GM19463 (cell line): ENCODE results near the gene IAH1.
"Not testable (repeated sequence)": the region's sequence is repeated elsewhere in the genome, so short reads cannot be mapped to it uniquely, and the experiment has no call there.

Experiments
- ATAC-seq: cut with Tn5 transposase; IDR thresholded peaks from one replicate; pipeline ENCODE4 v1.9.1; 2021; ENCODE audit warnings: mild to moderate bottlenecking, moderate library complexity; ENCODE audit not compliant: unreplicated experiment

The IAH1 gene

DNA sequence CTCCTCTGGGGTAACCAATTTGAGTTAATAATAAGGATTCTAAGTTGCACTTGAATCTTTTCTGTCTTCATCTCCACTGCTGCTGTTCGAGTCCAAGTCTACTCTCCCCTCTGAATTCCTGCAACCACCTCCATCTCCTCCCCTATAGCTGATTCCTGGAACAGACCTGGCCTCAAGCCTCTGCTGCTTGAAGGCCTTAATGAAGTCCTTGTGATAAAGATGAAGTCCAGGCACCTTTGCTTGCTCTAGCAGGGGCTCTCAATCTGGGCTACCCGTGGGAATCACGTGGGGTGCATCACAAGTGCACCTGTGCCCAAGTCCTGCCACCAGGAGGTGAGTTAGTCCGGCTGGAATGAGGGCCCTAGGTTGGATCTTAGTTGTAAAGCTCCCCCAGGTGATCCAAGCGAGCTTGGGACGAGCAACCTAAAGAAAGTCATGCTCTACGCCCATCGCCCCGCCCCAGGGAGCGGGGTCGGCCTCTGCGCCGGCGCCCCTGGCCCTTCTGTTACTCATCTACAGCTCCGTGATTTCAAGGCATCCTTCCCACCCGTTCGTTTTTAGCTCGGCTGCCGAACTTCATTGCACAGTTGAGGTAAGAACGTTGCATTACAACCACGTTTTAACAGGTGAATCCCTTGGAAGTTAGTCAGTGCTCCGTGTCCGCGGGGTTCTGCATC is 905 bp upstream of the IAH1 start:
- ATAC-seq = no peak

DNA sequence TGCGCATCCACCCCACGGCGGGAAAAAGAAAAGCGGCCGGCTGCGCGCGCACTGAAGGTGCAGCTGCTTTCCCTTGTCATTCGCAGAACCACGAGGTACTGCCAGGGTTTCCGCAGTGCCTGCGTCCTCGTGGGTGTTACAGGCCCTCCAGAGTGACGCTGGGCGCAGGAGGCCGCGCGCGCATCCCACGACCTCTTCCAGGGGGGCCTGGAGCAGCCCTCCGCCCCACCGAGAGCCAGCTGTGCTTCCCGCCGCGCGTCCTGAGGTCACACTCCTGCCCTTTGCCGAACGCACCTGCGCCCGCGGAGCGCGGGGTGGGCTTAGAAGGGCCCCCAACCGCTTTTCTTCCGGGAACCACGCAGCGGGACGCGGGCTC is 378 bp upstream of the IAH1 start:
- ATAC-seq = peak; percentile 8

DNA sequence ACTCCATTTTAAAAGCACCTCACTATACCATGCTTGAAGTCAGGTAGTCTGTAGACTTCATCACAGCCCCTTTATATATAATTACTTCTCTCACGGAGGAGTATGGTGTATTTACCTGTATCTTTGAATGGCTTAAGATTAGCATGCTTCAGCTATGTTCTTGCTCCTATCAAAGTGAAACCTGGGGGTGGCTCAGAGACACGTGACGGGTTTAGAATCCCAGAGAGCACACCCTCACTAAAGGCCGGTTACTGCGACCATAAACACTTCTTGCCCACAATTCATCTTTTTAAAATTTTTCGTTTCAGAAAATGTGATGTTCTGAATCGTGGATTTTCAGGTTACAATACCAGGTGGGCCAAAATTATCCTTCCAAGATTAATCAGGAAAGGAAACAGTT is 3.6 kb downstream of the IAH1 start:
- no peak for ATAC-seq

DNA sequence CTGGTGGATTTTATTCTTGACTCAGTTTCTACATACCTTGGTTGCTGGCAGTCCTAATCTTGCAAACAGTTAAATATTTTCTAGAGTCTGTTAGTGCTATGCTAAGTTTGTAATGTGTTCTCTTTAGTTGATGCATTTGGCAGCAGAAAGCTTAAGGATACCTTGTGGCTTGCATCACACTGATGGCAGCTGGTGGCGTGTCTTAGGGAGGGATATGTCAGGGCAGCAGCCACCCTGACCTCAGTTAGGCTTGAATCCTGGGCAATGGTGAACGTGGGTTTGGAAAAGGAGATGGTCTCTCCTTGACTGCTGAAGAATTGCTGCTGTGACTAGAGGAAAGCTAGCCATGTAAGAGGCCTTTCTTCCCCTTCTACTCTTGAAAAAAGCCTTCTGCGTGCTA is 4.2 kb downstream of the IAH1 start:
- no peak for ATAC-seq

DNA sequence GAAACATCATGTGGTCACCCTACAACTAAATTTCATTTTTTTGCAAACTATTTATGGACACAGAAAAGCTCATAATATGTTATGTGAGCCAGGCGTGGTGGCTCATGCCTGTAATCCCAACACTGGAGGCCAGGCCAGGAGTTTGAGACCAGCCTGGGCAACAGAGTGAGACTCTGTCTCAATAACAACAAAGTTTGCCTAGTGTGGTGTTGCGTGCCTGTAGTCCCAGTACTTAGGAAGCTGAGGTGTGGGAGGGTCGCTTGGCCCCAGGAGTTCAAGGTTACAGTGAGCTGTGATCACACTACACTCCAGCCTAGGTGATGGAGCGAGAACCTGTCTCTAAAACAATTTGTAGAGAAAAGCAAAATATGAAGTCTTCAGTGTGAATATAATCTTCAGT is 5.8 kb downstream of the IAH1 start:
- ATAC-seq = no peak

DNA sequence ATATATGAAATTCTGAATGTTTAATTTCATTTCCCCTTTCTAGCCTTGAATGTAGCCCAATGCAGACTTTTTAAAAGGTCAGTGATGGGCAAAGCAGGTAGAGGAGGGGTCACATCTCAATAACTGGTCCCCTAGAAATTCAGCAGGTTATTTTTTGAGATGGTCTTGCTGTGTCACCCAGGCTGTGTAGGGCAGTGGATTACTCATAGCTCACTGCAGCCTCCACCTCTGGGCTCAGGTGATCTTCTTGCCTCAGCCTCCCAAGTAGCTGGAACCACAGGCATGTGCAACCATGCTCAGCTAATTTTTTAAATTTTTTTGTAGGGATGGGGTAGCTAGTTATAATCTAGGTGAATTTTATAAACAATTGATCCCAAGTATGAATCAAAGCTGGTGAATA is 8.8 kb downstream of the IAH1 start:
- no peak for ATAC-seq

DNA sequence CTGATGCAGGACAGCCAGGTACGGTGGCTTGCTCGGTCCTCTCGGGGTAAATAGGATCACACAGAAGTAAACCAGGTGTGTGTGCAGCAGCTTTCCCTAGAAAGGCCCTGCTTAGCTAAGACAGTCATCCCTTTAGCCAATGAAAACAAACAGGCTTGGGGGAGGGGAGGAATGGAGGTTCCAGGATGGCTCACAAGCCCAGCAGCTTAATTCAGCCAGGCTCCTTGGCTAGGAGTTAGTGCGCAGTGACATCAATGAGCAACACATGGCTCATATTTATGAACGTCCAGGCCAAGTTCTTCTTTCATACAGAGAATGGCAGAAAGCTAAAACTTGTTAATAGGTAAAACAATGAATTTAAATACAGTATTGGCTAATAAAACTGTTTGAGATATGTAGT is 10.2 kb downstream of the IAH1 start:
- ATAC-seq = no peak

DNA sequence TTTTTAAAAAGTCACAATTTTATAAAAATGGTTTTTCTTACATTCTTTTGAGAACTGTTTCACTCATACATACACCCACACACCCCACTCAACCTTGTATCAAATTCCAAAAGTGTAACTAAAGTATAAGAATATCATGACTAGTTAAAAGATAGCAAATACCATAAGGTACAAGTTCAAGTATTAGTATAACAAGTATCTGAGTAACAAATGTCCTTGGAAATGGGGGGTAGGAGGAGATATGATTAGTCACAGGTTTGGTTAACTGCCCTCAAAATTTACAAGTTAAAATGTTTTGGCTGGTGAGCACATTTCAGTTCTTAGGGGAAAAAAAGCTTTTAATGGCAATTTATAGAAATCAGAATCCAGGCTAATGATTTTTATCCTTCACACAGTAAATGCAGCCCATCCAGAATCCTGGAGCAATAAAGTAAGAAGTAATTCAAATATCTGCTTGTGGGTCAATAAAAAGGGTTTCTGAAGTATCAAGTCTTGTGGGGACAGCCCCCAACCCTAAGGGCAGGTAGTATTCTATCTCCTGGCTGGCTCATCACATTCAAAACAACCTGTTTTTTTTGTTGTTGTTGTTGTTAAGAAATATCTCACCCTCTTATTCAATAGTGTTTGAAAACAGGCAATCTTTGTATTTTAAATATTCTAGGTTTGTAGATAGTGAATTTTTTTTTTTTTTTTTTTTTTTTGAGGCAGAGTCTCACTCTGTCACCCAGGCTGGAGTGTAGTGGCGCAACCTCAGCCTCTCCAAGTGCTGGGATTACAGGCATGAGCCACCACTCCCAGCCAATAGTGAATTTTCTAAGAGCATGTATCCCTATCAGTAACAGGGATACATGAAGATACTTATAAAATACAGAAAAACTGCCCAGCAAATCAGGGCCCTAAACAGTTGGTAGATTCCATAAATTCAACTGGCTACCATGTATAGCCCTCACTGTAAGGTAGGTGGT is 14.5 kb downstream of the IAH1 start:
- ATAC-seq = no peak

DNA sequence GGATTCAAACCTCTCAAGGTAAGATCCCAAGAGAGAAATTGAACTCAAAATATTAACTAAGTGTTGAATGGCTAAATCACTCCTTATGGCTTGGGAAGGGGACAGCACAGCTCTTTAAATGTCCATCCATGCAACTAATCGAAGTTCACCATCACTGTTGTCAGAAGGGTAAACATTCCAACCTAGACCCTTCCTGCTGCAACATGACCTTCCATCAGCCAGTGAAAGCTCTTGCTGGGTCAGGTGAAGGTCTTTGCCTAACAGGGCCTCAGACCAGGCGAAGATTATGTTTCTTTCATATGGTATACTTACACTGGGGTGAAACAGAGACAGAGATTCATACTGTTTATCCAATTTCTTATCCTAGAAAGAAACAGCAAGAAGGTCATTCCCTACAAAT is 16.4 kb downstream of the IAH1 start:
- ATAC-seq = no peak

DNA sequence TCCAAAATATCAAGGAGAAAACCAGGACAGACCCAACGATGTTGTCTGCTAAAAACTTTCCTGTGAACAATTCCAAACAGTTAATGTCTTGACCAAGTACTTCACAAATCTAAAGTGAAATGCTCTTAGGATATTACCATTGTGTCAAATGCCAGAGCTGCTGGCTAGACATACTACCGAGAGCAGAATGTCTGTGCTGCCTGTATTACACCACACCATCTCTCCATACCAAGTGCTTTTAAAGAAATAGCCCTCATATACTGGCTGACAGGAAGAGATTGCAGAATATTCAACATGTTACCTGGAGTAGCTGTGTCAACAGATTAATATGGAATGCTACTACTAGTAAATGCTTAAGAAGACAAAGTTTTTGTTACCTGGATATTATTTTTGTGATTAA is 18.6 kb downstream of the IAH1 start:
- no peak for ATAC-seq

DNA sequence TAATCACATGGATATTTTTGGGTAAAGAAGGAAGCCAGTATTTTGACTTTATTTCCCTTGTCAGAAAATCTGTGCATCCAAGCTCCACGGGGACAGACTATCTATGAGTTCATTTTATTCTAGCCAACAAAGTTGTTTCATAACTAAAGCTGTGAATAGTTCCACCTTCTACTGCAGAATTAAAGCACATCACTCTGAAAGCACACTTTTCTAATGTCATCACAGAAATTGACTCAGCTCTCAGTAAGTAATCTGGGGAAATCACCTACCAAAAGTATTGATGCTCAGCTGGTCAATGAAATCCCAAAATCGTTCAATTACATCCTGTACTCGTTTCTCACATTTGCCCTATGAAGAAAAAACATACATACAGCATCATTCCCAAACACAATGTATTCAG is 19.1 kb downstream of the IAH1 start:
- no peak for ATAC-seq

DNA sequence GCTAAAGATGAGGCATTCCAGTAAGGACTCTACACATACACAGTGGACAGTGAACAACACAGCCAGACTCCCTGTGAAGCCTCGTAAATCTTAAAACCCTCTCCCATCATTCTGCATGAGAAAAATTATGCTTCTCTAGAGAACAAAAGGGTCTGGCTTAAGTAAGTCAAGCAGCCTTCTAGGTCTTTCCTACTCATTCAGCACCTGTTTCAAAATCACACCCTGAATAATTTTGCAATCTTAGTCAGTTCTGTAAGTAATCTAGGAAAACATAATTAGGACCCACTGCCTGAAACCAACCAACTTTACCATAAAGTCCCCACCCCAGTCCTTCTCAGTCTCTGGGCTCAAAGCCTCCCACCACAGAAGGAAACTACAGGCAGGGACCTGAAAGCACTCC is 19.7 kb downstream of the IAH1 start:
- no peak for ATAC-seq

DNA sequence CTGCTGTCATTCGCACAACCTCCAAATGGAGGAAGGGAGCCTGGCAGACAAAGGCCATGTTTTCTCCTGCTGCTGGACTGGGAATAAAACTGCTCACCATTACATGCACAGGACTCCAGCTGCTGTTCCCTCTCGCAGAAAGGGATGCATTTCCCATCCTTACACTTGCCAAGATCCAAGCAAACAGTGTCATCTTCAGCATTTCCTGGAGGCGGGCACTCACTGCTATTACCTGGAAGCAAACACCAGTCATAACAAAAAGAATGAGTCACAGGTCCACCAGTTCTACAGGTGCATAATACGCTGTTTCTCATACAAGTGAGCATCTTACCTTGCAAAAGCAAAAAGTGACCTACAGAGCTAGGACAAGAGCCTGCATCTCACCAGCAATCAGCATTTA is 22.7 kb downstream of the IAH1 start:
- ATAC-seq = no peak

DNA sequence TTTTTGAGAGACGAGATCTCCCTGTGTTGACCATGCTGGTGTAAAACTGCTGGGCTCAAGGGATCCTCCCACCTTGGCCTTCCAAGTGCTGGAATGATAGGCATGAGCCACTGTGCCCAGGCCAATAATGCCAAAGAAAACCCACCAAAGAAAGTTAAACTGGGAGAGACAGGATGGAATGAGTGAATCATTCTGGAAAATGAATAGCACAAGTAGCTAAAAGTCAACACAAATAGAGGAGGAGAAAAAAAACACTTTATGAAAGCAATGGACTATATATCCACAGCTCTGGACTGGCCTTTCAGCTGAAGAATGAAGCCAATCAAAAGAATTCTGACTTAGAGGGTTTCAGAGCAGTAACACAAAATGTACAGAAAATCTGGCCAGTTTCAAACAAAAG is 23.9 kb downstream of the IAH1 start:
- ATAC-seq = no peak

DNA sequence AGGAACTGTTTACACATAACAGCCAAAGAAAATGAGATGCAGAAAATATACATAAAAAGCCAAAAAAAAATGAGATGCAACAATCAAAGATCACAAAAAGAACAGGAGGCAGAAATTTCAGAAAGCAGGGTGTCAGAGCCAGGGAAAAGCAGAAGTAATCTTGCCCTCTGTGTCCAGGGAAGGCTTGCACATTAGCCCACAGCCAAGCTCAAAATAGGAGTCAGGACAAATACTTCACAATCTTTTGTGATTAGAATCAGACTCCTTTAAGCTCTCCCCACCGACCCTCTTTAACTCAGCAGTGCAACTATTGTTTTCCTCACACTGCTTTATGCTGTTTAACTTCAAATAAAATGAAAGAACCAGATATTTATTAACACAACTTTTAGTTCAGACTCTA is 34.6 kb downstream of the IAH1 start:
- ATAC-seq = no peak

DNA sequence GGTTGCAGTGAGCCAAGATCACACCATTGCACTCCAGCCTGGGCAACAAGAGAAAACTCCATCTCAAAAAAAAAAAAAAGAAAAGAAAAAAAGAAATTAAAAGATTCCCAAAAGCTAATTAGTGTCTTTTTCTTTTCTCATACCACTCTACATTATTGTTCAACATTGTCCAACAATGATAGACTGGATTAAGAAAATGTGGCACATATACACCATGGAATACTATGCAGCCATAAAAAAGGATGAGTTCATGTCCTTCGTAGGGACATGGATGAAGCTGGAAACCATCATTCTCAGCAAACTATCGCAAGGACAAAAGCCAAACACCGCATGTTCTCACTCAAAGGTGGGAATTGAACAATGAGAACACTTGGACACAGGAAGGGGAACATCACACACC is 39.6 kb downstream of the IAH1 start:
- not testable (repeated sequence) for ATAC-seq

DNA sequence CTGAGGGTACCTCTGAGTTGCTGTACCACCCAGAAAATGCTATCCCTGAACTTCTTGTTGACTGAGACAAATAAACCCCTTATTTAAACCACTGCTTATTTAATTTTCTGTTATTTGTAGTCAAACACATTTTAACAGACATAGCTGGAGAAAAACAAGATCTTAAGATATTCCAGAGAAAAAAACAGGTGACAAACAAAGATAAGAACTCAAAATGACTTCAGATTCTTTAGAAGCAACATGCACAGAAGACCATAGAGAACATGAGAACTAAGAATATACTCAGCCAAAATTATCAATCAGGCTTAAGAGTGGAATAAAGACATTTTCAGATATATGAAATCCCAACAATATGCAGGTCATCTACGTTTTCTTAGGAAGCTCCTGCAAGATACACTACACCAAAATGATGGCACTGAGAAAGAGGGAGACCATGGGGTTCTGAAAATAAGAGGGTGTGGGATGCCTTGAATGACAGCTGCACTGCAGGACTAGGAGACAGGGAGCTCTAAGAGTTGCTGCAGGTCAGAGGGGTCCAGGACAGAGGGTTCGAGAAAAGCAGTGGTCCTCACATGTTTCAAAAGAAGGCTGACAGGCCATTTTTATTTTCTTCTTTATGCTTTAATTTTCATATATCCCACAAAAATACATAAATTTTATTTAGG is 42.9 kb downstream of the IAH1 start:
- no peak for ATAC-seq

DNA sequence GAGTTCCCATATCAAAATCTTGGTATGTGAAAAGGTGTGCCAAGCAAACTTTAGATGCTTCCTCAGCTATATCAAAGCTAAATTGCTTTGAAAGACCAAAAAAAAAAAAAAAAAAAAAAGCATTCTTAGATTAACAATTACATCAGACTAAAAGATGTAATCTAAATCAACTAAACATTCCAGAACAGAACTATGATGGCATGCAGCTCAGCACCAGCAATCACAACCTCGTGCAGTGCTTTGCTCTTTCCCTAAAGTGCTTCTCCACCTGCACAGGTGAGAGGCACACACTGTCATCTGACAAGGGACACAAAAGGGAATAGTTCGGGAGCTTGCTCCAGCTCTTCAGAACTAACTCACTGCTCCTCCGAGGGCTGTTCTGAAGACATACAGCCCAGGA is 43.8 kb downstream of the IAH1 start:
- ATAC-seq = no peak

DNA sequence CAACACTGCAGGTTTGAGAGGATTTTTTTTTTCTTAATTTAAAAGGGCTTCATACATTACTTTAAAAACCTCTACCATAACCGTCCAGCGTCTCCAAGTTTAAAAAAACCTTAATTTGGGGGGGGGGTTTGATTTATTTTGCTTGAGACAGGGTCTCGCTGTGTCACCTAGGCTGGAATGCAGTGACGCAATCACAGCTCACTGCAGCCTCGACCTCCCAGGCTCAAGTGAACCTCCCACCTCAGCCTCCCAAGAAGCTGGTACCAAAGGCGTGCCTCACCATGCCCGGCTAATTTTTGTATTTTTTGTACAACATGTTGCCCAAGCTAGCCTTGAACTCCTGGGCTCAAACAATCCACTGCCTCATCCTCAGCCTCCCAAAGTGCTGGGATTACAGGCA is 44.4 kb downstream of the IAH1 start:
- ATAC-seq = no peak

DNA sequence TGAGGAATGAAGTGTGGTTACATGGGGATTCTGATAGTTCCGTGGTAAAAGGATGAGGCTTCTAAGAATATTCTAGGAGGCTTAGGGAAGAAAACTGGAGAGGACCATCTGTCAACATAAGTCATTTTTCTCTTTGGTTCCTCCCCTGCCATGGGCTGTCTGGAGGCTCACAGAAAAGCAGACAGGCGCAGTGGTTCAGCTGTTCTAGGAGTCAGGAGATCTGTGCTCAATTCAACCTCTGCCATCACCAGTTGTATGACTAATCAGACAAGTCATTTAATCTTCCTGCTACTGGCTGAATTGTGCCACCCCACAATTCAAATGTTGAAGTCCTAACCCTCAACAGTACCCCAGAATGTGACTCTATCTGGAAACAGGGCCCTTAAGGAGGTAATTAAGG is 44.9 kb downstream of the IAH1 start:
- no peak for ATAC-seq

DNA sequence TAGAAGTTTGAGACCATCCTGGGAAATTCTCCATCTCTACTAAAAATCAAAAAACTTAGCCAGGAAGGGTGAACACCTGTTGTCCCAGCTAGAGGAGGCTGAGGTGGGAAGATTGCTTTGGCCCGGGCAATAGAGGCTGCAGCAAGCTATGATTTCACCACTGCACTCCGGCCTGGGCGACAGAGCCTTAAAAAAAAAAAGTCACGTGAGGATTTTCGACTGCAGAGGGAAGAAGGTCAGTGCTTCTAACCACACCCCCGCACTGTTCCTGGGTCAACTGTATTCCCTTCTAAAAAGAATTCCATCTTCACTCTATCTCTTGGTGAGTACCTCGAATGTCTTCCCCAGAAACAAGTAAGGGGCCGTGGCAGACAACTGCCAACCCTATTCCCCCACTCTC is 49.9 kb downstream of the IAH1 start:
- no peak for ATAC-seq

DNA sequence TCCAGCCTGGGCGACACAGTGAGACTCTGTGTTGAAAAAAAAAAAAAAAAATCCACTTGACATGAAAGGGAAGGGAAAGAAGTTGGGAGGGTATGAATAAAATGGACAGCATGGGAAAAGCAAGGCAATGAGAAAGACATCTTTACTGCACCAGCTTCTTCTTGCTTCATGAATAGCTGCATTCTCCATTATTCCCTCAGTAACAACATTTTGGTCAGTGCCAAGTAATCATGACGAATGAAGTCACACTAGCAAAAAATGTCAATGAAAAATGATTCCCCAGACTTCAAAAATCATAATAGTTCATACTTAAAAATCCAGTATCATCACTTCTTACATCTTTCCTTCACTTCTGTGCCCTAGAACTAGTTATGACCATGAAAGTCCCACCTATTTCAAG is 50.9 kb downstream of the IAH1 start:
- ATAC-seq = no peak
